Measurements from ENCODE around the gene GPR3.
A peak's percentile ranks its signal among the peaks of the same experiment; 100 is the strongest.

The GPR3 gene

GRCh38 chr1:27366113-27366410, 26.4 kb upstream of the GPR3 start:
- Histone ChIP-seq H3K4me3 (ENCODE audit: low read length, poor library complexity, severe bottlenecking) (peak overlapping the region; percentile 83), H3K36me3 (ENCODE audit: insufficient read depth, low read length) (no peaks in the 10 kb centered on the region), H2AFZ (ENCODE audit: low read length) (peak overlapping the region; percentile 81), H3K9me3 (ENCODE audit: insufficient read depth, low read depth, low read length) (no peaks in the 10 kb centered on the region), H4K20me1 (ENCODE audit: insufficient read depth, low read length, poor library complexity, severe bottlenecking) (no peaks in the 10 kb centered on the region), H3F3A (ENCODE audit: low read depth) (no peaks in the 10 kb centered on the region), H3K9me2 (replicated peaks; ENCODE audit: low read depth, low read length) (no peaks in the 10 kb centered on the region), H3K4me1 (ENCODE audit: insufficient read depth, low read length, poor library complexity, severe bottlenecking) (peaks cover 26% of the 10 kb centered on the region), H3K79me2 (ENCODE audit: insufficient read depth, low read length) (no peaks in the 10 kb centered on the region), H3K9ac (ENCODE audit: low read depth, low read length, poor library complexity, severe bottlenecking) (peak overlapping the region; percentile 72), H3K4me2 (ENCODE audit: low read depth, low read length, poor library complexity, severe bottlenecking) (peak overlapping the region; percentile 88), H3K27me3 (ENCODE audit: insufficient read depth, low read length, poor library complexity, severe bottlenecking) (no peaks in the 10 kb centered on the region)
- no peak for TF ChIP-seq EZH2phosphoT487 (IDR thresholded peaks at IDR 0.05; ENCODE audit: borderline replicate concordance)
- TF ChIP-seq, protein P1, sequence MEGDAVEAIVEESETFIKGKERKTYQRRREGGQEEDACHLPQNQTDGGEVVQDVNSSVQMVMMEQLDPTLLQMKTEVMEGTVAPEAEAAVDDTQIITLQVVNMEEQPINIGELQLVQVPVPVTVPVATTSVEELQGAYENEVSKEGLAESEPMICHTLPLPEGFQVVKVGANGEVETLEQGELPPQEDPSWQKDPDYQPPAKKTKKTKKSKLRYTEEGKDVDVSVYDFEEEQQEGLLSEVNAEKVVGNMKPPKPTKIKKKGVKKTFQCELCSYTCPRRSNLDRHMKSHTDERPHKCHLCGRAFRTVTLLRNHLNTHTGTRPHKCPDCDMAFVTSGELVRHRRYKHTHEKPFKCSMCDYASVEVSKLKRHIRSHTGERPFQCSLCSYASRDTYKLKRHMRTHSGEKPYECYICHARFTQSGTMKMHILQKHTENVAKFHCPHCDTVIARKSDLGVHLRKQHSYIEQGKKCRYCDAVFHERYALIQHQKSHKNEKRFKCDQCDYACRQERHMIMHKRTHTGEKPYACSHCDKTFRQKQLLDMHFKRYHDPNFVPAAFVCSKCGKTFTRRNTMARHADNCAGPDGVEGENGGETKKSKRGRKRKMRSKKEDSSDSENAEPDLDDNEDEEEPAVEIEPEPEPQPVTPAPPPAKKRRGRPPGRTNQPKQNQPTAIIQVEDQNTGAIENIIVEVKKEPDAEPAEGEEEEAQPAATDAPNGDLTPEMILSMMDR (conservative IDR thresholded peaks at IDR 0.05; ENCODE audit: low read length): no peak

DNA sequence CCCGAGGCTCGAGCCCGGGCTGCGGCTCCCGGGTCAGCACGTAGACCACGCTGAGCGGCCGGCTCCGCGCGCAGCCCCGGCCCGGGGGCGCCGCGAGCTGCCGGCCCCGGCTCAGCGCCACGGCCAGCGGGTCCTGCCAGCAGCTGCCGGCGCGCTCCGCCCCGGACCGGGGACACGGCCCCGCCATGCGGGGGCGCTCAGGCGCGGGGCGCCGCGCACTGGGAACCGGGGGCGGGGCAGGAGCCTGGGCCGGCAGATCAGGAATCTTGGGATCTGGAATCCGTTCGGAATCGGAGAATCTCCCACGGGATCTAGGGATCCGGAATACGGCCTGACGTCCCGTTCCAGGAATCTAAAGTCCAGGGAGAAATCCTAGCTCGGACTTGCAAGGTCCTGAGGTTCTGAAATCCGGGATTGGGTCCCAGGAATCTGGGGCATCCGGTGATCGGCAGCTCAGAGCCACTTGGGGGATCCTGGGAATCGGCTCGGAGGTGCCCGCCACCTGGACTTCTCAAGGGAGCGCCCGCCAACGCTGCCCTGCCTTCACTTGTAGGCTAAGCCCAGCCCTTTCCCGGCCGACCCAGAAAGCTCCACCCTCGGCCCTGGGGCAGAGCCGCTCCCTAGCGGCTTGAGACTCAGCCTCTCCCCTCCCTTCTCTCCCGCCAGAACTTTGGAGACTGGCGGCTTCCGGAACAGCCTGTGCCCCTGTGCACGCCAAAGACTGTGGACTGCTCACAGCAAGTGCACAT, 25.8 kb upstream of the GPR3 start, which contains the start of gene MAP3K6:
Gene MAP3K6 (minus strand): TSS at position 551 of the 749 bp plus-strand sequence. CDS start 364 bp downstream, at position 187.
- Histone ChIP-seq H3K79me2 (ENCODE audit: insufficient read depth, low read length) (no peaks in the 10 kb centered on the region), H3K36me3 (ENCODE audit: insufficient read depth, low read length) (no peaks in the 10 kb centered on the region), H4K20me1 (ENCODE audit: insufficient read depth, low read length, poor library complexity, severe bottlenecking) (no peaks in the 10 kb centered on the region), H3K27me3 (ENCODE audit: insufficient read depth, low read length, poor library complexity, severe bottlenecking) (no peaks in the 10 kb centered on the region), H3K4me3 (ENCODE audit: low read length, poor library complexity, severe bottlenecking) (peak within 1 kb of the TSS; percentile 83), H3K4me2 (ENCODE audit: low read depth, low read length, poor library complexity, severe bottlenecking) (peak within 1 kb of the TSS; percentile 88), H3K4me1 (ENCODE audit: insufficient read depth, low read length, poor library complexity, severe bottlenecking) (peaks cover 26% of the 10 kb centered on the region), H2AFZ (ENCODE audit: low read length) (peak within 1 kb of the TSS; percentile 81), H3K9ac (ENCODE audit: low read depth, low read length, poor library complexity, severe bottlenecking) (peak within 1 kb of the TSS; percentile 82), H3F3A (ENCODE audit: low read depth) (no peaks in the 10 kb centered on the region), H3K9me2 (replicated peaks; ENCODE audit: low read depth, low read length) (no peaks in the 10 kb centered on the region), H3K9me3 (ENCODE audit: insufficient read depth, low read depth, low read length) (no peaks in the 10 kb centered on the region)
- TF ChIP-seq, protein P1 (conservative IDR thresholded peaks at IDR 0.05; ENCODE audit: low read length): peak; percentile 57
- no peak for TF ChIP-seq EZH2phosphoT487 (IDR thresholded peaks at IDR 0.05; ENCODE audit: borderline replicate concordance)

DNA sequence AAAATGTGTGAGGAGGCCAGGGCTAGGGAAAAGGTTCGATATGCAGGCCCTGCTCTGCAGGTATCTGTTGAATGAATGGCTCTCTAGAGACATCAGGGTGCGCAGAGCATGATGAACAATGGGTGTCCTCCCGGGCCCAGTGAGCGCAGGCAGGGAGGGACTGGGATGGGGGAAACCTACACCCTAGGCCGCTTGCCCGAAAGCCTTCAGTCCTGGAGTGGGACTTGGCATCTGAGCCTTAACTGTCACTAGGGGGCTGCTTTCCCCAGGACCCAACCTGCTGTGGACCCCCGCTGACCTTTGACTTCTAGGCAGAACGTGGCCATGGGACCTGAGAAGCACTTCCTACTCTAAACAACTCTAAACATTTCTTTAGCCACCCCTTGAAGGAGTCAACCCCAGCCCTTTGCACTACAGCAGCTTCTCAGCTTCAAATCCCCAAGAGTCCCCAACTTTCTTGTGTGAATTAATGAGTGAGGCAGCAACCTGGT, 25.2 kb upstream of the GPR3 start:
- Histone ChIP-seq H2AFZ (ENCODE audit: low read length) (peak overlapping the region; percentile 76), H3K9ac (ENCODE audit: low read depth, low read length, poor library complexity, severe bottlenecking) (peak overlapping the region; percentile 82)

More for the DNA sequence above, 25.2 kb upstream of the GPR3 start:
- TF ChIP-seq, protein P1 (conservative IDR thresholded peaks at IDR 0.05; ENCODE audit: low read length): 0 out of 2 replicates have a peak, but pooled peaks have one; percentile 14
- TF ChIP-seq EZH2phosphoT487 (IDR thresholded peaks at IDR 0.05; ENCODE audit: borderline replicate concordance): no peak
- no peaks in the 10 kb centered on the region for H4K20me1 ChIP-seq (ENCODE audit: insufficient read depth, low read length, poor library complexity, severe bottlenecking)
- no peaks in the 10 kb centered on the region for H3F3A ChIP-seq (ENCODE audit: low read depth)
- H3K9me3 ChIP-seq (ENCODE audit: insufficient read depth, low read depth, low read length): no peaks in the 10 kb centered on the region
- no peaks in the 10 kb centered on the region for H3K79me2 ChIP-seq (ENCODE audit: insufficient read depth, low read length)
- H3K27me3 ChIP-seq (ENCODE audit: insufficient read depth, low read length, poor library complexity, severe bottlenecking): no peaks in the 10 kb centered on the region
- no peaks in the 10 kb centered on the region for H3K36me3 ChIP-seq (ENCODE audit: insufficient read depth, low read length)
- peak overlapping the region; percentile 83 for H3K4me3 ChIP-seq (ENCODE audit: low read length, poor library complexity, severe bottlenecking)
- peaks cover 26% of the 10 kb centered on the region for H3K4me1 ChIP-seq (ENCODE audit: insufficient read depth, low read length, poor library complexity, severe bottlenecking)
- no peaks in the 10 kb centered on the region for H3K9me2 ChIP-seq (replicated peaks; ENCODE audit: low read depth, low read length)
- peak overlapping the region; percentile 88 for H3K4me2 ChIP-seq (ENCODE audit: low read depth, low read length, poor library complexity, severe bottlenecking)
